Testis (tissue), 2 donors: Measurements from ENCODE around the gene SMTNL2.

Experiments used
- POLR2A ChIP-seq: fragments of 450-650 bp; IDR thresholded peaks from one replicate; pipeline ENCODE4 v1.6.1; 2017; ENCODE audit warnings: antibody characterized with exemption, mild to moderate bottlenecking, moderate library complexity
- TF ChIP-seq, protein P1 (sequence below), 3 experiments: fragments of 450-650 bp in 2 of 3; fragments of 200-600 bp in 1 of 3; sonication (generic) in 1 of 3; IDR thresholded peaks; one replicate each; pipeline ENCODE4 v1.5.1; 2016 to 2019; ENCODE audit warnings: antibody characterized with exemption in 3 of 3, mild to moderate bottlenecking in 2 of 3, moderate library complexity in 1 of 3

- TF ChIP-seq POLR2A: no peak
- TF ChIP-seq, protein P1, sequence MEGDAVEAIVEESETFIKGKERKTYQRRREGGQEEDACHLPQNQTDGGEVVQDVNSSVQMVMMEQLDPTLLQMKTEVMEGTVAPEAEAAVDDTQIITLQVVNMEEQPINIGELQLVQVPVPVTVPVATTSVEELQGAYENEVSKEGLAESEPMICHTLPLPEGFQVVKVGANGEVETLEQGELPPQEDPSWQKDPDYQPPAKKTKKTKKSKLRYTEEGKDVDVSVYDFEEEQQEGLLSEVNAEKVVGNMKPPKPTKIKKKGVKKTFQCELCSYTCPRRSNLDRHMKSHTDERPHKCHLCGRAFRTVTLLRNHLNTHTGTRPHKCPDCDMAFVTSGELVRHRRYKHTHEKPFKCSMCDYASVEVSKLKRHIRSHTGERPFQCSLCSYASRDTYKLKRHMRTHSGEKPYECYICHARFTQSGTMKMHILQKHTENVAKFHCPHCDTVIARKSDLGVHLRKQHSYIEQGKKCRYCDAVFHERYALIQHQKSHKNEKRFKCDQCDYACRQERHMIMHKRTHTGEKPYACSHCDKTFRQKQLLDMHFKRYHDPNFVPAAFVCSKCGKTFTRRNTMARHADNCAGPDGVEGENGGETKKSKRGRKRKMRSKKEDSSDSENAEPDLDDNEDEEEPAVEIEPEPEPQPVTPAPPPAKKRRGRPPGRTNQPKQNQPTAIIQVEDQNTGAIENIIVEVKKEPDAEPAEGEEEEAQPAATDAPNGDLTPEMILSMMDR (IDR thresholded peaks at IDR 0.05): no peak
Measured at GRCh38 chr17:4652997-4653396, 68.7 kb downstream of the SMTNL2 start.
